Measurements from ENCODE around the gene USP22. TPM values are rescaled to one million over a fixed set of nuclear protein-coding genes. Genes with fewer than 3 reads are reported as not detected.

The USP22 gene
- total RNA-seq, 1 donor from 2014 or later = 139 TPM

DNA sequence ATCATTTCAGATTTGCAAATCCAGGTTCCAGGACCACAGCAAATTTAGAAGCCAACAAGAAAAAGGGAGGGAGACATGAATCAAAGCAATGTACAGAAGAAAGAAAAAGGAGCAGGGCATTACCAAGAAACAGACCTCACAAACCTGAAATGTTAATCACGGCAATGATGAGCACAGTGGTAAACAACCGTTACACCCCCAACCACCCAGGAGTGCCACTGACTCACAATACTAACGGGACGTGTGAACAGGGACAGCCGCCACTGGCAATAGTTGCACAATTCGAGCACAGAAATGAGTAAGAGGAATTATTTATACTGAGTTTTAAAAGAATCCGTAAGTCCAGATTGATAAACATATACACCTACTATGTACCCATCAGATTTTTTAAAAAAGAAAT, 13.8 kb downstream of the USP22 start:
- ATAC-seq (ENCODE audit: poor library complexity) (no peak), DNase-seq (no peak)
- intact Hi-C loops (cut with DNase I) = no loop called here

DNA sequence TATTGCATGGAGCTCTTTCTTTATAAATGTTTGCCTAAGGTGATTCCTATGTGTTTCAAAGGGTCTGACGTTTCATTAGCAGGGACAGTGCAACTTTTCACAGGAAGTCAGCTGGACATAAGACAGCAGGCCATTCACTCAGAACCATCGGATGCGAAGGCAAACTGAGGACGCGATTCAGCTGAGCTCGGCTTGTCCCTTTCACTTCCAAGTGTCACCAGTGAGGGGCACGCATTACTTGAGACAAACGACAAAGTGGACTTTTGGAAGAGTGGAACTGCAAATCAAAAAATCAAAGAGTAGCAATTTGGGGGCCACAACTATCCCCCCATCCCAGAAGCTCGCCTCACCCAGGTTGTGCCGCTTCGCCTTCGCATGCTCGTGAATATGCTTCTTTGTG, 14.6 kb downstream of the USP22 start:
- DNase-seq (no peak), ATAC-seq (ENCODE audit: poor library complexity) (no peak)
- intact Hi-C loops (cut with DNase I) = no loop called here

GRCh38 chr17:21027031-21027430, 15.8 kb downstream of the USP22 start:
- intact Hi-C loops (cut with DNase I) = no loop called here
- DNase-seq (no peak), ATAC-seq (ENCODE audit: poor library complexity) (no peak)

DNA sequence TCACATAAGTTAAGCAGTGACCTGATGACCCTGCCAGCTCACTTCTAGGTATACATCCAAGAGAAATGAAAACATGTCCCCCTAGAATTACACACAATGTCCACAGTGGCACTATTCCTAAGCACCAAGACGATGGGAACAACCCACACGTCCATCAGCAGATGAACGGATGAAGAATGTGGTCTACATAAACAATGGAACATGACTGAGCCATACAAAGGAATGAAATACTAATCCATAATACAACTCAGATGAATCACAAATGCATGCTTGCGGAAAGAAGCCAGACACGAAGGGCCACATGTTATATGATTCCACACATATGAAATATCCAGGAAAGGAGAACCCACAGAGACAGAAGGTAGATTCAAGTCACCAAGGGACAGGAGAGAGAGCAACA, 17.4 kb downstream of the USP22 start:
- intact Hi-C loops (cut with DNase I) = no loop called here
- no peak for ATAC-seq (ENCODE audit: poor library complexity)
- no peak for DNase-seq

DNA sequence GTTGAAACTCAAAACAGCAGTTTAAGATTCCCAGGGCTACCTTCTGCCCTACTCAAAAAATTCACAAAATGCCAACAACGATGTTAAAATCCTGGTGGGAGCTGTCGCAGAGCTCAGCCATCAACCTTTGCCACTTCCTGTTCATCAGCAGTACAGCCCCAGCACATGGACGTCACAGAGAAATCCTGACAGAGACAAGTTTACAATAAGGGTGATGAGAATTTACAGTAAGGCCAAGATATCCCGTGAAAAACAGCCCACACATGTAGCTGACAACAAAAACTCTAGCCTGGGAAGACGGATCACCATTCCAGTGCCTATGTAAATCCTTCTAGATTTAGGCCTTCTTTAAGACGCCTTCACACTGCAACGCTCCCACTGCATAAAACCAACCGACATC, 18.8 kb downstream of the USP22 start:
- intact Hi-C loops (cut with DNase I) = no loop called here
- no peak for DNase-seq
- no peak for ATAC-seq (ENCODE audit: poor library complexity)

DNA sequence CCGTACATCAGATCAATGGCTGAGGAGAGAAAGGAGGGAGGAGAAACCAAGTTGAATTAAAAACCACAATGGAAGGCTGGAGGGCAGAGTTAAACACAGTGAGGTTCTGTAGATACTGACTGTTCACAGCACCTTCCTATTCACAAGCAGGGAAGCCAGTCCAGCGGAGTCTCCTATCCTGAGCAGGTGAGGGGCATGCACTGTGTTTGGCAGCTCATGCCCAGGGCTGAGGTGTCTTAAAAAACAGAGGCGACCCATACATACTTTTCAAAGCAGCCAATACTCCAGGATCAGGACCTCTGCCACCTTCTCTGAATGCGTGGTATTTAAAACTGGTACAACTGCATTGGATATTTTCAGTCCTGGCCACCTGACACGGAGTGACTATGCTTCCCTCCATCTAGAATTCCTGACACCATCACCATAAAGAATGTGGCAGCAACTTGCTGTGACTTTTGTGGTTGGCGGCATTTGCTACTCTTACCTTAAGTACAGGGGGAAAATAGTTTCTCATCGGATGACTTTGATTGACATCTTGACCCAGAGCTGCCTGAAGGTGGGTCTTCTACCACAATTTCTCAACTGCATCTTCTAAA, 21.5 kb downstream of the USP22 start:
- DNase-seq (no peak), ATAC-seq (ENCODE audit: poor library complexity) (peak; percentile 16)
- intact Hi-C loops (cut with DNase I) = no loop called here

DNA sequence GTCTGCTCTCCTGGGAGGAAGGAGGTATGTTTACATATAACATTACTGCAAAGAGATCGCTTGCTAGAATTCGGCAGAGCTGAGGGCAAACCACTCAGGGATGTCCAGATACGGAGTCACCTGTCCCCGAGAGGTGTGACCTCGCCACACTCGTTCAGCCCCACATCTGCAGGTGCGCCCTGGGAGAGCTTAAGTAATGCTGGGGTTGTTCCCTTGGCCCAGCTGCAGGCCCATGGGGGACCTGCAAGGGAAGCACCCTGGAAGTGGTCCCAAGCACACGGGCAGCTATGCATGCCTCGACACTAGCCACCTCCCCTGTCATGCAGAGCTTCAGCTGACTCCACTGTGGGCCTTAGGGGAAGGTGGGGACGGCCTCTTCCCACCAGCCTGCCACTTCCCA, 22.2 kb downstream of the USP22 start:
- intact Hi-C loops (cut with DNase I) = no loop called here
- no peak for DNase-seq
- ATAC-seq (ENCODE audit: poor library complexity) = peak; percentile 4

GRCh38 chr17:21019976-21020586, 22.7 kb downstream of the USP22 start:
- DNase-seq (peak; percentile 64), ATAC-seq (ENCODE audit: poor library complexity) (peak; percentile 61)
- intact Hi-C loops (cut with DNase I) = no loop called here

GRCh38 chr17:21018894-21019293, 23.9 kb downstream of the USP22 start:
- DNase-seq (no peak), ATAC-seq (ENCODE audit: poor library complexity) (no peak)
- intact Hi-C loops (cut with DNase I) = no loop called here

- intact Hi-C loops (cut with DNase I) = no loop called here
- DNase-seq = no peak
- ATAC-seq (ENCODE audit: poor library complexity) = no peak
These were observed 24.9 kb downstream of the USP22 start for GRCh38 chr17:21017861-21018260.

GRCh38 chr17:21017256-21017655, 25.6 kb downstream of the USP22 start:
- intact Hi-C loops (cut with DNase I) = no loop called here
- DNase-seq (no peak), ATAC-seq (ENCODE audit: poor library complexity) (no peak)

- intact Hi-C loops (cut with DNase I) = no loop called here
- DNase-seq (no peak), ATAC-seq (ENCODE audit: poor library complexity) (no peak)
These were observed 26.0 kb downstream of the USP22 start for GRCh38 chr17:21016826-21017225.

GRCh38 chr17:21015564-21015963, 27.2 kb downstream of the USP22 start:
- DNase-seq (no peak), ATAC-seq (ENCODE audit: poor library complexity) (no peak)
- intact Hi-C loops (cut with DNase I) = no loop called here

GRCh38 chr17:21014498-21014897, 28.3 kb downstream of the USP22 start:
- no peak for ATAC-seq (ENCODE audit: poor library complexity)
- no peak for DNase-seq
- intact Hi-C loops (cut with DNase I) = no loop called here

DNA sequence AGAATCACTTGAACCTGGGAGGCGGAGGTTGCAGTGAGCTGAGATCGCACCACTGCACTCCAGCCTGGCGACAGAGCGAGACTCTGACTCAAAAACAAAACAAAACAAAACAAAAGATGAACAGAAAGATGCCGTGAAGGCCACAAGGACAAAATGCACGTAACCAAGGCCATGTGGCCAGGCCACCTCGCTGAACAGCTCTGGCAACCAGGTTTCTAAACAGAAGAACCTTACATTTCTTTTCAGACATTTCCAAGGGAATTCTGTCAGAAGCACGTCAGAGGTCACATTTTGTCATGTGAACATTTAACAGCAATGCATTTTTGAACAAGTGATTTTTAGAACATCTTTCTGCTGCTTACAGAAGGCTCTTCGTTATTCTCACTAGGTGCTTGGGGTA, 28.8 kb downstream of the USP22 start:
- intact Hi-C loops (cut with DNase I) = no loop called here
- ATAC-seq (ENCODE audit: poor library complexity) = no peak
- DNase-seq = no peak

GRCh38 chr17:21012736-21013135, 30.1 kb downstream of the USP22 start:
- peak; percentile 26 for ATAC-seq (ENCODE audit: poor library complexity)
- intact Hi-C loops (cut with DNase I) = no loop called here
- DNase-seq = no peak

DNA sequence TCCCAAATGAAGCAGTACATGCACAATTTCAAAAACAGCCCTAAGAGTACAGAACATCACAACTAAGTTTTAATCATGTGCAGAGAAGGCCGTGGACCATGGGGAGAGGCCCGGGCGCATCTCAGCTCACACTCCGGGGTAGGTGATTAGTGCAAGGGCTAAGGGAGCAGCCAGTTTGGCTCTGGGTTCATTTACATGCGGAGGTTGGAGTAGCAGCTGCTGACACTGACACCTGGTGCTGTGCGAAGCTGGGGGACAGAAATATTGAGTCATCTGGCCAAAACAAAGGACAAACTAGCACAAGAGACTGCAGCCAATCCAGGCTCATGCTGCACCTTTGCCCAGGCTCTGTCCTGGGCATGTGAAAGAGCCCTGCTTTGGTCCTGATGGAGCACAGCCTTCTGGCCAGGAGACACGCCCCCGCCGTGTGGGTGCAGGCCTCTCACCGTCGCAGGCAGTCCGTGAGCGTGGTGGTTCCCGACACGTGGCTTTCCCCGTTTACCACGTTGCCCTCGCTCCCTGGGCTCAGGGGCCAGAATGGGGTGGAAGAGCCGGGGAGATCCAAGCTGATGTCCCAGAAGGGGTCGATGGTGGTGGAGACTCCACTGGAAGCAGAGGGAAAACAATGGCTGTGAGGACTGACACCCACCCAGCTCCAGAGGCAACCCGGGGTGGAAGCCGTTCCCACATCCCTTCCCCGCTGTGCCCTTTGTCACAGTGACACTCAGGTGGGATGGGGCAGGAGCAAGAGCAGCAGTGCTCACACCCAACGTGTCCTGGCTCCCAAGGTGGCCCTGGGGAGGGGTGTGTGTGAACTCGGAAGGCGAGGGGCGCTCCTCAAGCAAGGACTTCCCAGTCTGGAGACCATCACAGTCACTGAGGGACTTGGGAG, 31.9 kb downstream of the USP22 start:
- DNase-seq (no peak), ATAC-seq (ENCODE audit: poor library complexity) (no peak)
- intact Hi-C loops (cut with DNase I) = no loop called here

GRCh38 chr17:21008992-21009671, 33.7 kb downstream of the USP22 start:
- ATAC-seq (ENCODE audit: poor library complexity) (no peak), DNase-seq (no peak)
- intact Hi-C loops (cut with DNase I) = no loop called here

DNA sequence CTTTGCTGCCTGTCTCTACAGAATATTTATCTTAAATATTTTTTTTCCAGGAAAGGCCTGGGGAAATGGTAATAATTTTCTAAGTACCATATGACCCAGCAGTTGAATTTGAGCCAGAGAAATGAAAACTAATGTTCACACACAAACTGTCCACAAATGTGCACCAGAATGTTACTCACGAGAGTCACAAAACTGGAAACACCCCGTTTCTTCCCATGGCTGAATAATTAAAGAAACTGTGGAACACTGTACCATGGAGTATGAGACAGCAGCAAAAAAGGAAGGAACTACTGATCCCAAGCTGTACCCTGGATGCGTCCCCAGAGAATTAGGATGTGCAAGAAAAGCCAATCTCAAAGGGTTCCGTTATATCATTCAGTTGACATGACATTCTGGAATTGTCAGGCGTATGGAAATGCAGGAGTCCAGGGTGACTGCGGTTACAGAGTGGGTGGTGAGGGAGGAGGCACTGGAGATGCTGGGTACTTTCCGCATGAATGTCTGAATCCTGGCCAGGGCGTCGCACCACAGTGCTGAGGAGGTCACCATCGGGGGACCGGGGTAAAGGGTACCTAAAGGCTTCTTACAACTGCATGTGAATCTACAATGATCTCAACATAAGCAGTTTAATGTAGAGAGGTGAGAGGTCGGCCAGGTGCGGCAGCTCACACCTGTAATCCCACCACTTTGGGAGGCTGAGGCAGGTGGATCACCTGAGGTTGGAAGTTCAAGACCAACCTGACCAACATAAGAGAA, 34.5 kb downstream of the USP22 start:
- intact Hi-C loops (cut with DNase I) = no loop called here
- ATAC-seq (ENCODE audit: poor library complexity) = no peak
- no peak for DNase-seq

All from Right ventricle myocardium superior (tissue), 1 donor.